K562 (cell line): ENCODE data around the gene CTCF. TPM values are rescaled to one million over a fixed set of nuclear protein-coding genes. Genes with fewer than 3 reads are reported as not detected.

Source experiments
- CCNT2 ChIP-seq: IDR thresholded peaks from 2 replicates; pipeline ENCODE4 v1.6.1; 2011; ENCODE audit warnings: borderline replicate concordance, low read depth, mild to moderate bottlenecking, moderate library complexity, mixed read lengths, low read length; ENCODE audit not compliant: insufficient read length; ENCODE audit errors: extremely low read depth
- CHD7 ChIP-seq: fragments of 200-600 bp; sonication (generic); IDR thresholded peaks from one replicate; pipeline ENCODE4 v1.6.1; 2012; ENCODE audit warnings: mild to moderate bottlenecking, low read depth, low read length, inconsistent platforms
- ZHX1 ChIP-seq: fragments of 150-350 bp; conservative IDR thresholded peaks from 2 replicates; pipeline ENCODE4 v1.6.1; 2014; ENCODE audit warnings: low read length
- polyA plus RNA-seq, 8 experiments: library from polyadenylated mRNA; depleted of rRNA in 4 of 8; stranded (reverse) in 5 of 8; unstranded in 3 of 8; fragments of >200 nt; fragmentation: Nextera tagmentation in 2 of 8; fragmentation: Illumina TruSeq in 1 of 8; extraction: Ambion mirVana in 2 of 8; extraction: Trizol in 1 of 8; gene quantifications; 2 replicates each; pipeline versions ENCODE4 v1.2.1 to v1.2.3, GENCODE V29; 2011 to 2014; ENCODE audit warnings: inconsistent platforms in 1 of 8, missing spikeins in 1 of 8
- total RNA-seq, 7 experiments: library from RNA; depleted of rRNA in 6 of 7; stranded (reverse); fragments of >200 nt in 6 of 7; fragmentation: Illumina TruSeq in 2 of 7; extraction: Trizol in 2 of 7; gene quantifications; 2 replicates each; pipeline versions ENCODE4 v1.2.1 to v1.2.3, GENCODE V29; 2011 to 2021; ENCODE audit warnings: low replicate concordance in 1 of 7

The CTCF gene
- total and polyA plus RNA-seq, 9 of the 15 experiments (the other 6 are each of a cell fraction or from before 2014, with no cell fraction given), result 7.8 to 49.2 (median 33.9) TPM

GRCh38 chr16:67562526-67562917 is at the start of gene CTCF (continued):
- TF ChIP-seq CHD7 (no peak), ZHX1 (peak; percentile 70; the same call in 1 of the 2 replicates), CCNT2 (no peak)
